GM18511 (cell line): Measurements from ENCODE around the gene RSPH3.
"Not testable (repeated sequence)": the region's sequence is repeated elsewhere in the genome, so short reads cannot be mapped to it uniquely, and the experiment has no call there.

ENCODE experiments used
- ATAC-seq: cut with Tn5 transposase; IDR thresholded peaks from one replicate; pipeline ENCODE4 v1.9.1; 2021; ENCODE audit warnings: mild to moderate bottlenecking, moderate library complexity; ENCODE audit not compliant: unreplicated experiment

The RSPH3 gene, protein sequence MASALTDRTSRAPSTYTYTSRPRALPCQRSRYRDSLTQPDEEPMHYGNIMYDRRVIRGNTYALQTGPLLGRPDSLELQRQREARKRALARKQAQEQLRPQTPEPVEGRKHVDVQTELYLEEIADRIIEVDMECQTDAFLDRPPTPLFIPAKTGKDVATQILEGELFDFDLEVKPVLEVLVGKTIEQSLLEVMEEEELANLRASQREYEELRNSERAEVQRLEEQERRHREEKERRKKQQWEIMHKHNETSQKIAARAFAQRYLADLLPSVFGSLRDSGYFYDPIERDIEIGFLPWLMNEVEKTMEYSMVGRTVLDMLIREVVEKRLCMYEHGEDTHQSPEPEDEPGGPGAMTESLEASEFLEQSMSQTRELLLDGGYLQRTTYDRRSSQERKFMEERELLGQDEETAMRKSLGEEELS

DNA sequence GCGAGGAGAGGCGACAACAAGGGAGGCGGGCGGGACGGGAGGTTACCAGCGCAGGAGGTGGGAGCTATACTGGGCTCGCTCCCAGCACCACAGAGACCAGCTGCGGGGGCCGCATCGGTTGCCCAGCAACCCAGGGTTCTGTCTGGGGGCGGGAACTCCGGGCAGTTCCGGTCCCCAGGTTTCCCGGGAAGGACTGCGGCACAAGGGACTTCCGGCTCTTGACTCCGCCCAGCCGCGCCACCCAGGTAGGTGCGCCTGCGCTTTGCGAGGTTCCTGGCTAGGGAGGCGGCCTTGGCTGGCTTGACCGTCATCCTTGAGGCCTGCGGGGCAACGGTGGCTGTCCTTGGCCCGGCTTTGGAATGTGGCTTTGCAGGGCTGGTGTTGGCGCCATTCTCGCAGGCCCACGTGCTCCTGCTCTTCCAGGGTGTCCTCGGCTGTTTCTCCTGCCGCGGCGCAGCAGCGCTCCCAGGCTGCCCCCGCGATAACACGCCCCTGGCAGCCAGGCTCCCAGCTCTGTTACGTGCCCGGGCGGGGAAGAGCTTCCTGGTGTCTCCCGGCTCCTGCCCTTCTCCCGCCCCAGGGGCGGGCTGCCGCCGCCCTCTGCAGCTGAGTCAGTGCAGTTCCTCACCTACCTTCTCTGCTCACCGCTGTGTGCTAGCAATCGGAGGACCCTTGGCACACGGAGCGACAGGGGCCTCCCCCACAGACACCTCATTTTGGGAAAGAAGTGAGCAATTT lies at the start of gene RSPH3:
RSPH3 (minus strand) TSS at position 537 of the 738 bp plus-strand sequence. CDS start 652 bp downstream, outside the sequence.
- peak; percentile 90 for ATAC-seq

DNA sequence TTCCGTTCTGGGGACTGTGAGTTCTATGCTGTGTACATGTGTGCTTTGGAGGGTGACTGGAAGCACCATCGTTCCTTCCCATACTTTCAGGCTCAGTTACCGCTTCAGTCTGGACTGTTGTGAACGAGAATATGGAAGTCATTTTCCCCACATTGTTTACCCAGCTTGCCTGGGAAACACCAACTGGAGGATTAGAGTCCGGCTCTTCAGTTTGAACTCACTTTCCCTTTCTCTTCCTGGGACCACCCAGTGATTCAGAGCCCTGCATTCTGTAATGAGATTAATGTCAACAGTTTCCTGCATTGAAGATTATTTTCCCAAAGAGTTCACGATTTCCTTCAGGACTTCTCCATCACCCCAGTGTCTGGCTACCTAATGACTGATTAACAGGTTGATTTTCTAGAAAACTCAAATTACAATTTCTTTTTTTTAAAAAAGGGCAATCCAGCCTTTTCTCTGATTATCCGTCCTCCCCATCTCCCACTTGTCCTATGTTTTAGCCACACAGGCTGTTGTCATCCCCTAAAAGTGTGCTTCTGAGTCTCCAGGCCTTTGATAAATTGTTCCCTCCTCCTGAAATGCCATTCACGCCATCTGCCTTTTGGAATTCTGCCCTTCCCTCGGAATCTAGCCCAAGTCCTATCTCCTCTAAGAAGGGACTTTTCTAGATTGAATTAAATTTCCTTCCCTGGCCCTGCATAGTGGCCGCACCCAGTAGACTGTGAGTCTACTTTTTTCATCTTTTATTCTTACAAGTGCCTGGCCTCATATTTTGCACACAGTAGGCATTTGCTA lies 48.1 kb upstream of the RSPH3 start:
- no peak for ATAC-seq

DNA sequence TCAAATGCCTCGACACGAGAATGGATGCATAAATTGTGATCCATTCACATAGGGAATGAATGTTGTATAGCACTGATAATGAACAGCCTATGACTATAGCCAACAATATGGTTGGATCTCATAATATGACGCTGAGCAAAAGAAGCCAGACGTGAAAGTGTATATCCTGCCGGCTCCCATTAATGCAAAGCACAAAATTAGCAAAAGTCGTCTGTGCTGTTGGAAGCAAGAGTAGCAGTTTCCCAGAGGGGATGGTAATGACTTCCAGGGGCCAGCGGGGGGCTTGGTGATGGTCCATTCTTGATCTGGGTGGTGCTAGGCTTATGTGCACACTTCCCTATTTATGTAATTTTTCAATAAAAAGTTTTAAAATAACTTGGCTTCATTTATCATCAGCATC lies 45.8 kb upstream of the RSPH3 start:
- ATAC-seq, result no peak

DNA sequence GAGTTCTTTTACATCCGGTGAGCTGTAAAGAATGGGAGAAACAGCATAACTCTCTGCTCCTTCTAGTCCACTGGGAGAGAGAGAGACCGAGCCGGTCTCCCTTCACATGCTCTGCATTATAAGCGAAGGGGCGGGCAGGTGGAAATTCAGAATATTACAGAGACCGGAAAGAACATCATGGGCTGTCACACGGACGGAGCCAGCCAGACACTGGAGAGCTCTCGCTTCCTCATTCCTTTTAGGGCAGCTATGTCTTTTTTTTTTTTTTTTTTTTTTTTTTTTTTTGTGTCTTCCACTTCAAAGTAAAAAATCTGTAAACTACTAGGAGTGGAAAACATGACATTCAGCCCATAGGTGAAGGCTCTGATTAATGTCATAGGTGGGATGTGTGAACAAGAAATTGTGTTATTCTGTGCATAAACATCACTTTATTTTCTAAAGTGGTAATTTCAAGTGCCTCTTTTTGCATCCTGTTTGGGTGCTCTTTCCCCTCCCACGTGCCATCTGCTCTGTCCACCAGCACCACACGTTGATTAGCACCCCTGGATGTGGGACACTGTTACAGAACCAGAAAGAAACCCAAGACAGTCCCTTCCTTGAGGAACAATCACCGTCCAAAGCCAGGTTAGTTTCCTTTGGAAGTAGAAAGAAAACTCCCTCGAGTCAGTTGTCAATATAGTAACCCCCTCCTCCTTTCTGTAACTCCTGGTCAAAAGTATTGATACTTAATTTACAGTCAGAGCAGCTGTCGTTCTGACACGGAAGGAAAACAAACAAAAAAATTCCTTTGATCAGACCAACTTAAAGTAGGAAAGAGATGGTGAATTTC lies 45.1 kb upstream of the RSPH3 start, which contains the start of gene TAGAP:
TAGAP (minus strand) TSS at position 93 of the 829 bp plus-strand sequence. CDS start 845 bp downstream, outside the sequence.
- peak; percentile 93 for ATAC-seq

DNA sequence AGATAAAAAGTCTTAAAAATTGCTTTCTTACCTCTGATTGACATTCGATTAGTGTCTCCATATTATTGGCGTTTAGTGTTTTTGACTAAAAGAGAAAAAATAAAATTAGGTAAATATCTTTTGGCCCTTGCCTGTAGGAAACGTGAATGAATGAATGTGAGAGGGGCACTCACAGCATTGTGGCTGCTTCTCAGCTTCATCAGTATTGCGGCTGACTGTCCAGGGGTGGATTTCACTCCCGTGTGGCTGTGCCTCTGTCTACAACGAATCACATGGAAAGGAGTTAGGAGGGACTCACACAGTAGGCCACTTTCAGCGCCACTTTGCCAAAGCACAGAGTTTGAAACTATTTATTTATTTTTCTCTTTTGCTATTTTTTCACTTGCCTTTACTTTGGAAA lies 43.9 kb upstream of the RSPH3 start:
- ATAC-seq, result no peak

DNA sequence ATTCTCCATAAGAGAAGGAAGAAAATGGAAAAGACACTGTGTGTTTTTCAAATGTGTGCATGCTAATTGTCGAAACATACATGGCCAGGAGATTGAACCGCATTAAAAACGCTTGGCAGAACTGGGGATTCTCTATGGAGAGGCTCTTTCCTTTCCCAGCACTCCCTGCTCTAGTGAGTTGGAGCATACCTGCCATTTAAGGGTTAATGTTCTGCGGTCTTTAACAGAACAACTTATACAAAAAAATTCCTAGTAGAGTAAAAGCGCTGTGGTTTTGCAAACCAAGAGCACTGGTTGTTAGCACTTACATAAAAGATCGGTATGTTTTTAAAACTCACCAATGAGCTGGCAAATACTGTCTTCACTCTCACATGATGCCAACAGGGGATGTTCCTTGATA lies 43.2 kb upstream of the RSPH3 start:
- ATAC-seq, result no peak

DNA sequence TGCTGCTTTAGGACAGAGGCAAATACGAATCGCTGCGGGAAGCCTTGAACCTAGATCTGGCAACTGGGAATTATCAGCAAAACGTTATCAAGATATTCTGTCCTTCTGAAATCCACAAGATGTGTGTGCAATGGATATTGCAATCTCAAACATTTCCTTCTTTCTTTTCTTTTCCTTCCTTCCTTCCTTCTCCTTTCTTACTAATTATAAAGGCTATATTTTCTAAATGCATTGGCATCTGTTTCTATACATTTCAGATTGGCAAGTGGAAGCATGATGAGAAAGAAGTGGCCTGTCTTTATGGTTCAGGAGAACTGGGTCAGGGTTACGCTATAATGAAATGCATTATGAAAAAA lies 42.8 kb upstream of the RSPH3 start:
- ATAC-seq, result no peak

DNA sequence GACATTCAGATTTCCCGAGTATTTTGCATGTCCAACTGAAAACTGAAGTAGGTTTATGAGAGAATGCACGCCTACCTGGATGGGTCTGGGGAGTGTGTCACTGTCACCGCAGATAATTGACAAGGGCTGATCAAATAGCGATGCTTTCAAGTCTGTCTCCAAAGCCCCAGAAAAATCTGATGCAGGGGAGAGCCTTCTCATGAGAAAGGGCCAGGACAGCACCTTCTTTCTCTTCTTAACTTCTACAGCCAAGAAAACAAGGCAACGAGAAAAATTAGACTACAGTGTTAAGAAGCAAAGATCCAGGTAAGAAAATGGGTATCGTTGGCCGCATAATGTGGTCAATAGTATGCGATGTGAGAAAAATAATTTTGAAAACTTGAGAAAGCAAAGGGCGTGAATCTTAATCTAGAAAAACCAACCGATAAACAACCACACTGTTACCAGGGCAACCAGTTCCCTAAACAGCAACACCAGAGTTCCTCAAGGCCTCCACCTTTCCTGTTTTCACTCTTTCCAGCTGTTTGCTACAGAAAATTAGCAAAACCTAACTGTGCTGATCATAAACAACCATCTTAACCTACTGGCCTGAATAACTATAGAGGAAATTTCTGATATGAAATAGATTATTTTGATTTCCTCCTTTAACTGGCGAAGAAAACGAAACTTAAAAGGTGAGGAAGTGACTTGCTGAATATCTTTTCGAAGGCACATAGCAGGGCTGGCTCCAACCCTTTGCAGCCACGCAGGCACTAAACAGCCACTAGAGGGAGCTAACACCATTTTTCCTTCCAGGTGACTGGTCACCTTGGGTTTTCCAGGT lies 42.2 kb upstream of the RSPH3 start:
- ATAC-seq, result peak; percentile 41

DNA sequence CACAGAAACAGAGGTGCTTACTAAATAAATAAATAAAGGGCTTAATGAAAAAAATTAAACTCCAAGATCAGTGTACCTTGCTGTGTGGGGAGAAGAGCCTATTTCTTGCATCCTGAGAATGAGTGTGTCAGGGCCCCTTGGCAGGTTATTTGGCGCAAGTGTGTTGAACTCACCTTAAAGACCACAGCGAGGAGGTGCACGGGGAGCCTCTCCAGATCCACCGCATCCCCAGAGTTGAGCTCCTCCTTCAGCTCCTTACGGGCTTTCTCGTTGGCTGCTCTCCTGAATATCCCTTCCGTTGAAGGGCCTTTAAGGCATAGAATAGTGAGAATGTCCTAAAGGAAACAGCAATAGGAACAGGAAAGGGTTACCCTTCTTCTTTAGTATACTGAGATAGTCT lies 41.2 kb upstream of the RSPH3 start:
- ATAC-seq, result no peak

DNA sequence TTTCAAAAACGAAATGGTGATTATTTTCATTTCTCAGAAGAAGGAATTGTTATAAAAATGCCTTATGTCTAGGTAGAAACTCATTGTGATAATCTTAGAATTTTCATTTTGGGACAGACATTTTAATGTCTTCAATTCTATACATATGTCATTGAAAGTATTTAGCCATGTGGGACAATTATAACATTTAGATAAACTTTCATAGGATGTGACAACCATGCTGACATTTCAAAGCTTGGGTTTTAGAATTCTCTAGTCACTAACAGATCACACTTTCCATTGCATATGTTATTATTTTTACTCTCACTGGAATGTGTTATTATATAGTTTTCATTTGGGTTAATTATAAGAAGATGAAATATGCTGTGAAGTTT lies 39.9 kb upstream of the RSPH3 start:
- no peak for ATAC-seq

DNA sequence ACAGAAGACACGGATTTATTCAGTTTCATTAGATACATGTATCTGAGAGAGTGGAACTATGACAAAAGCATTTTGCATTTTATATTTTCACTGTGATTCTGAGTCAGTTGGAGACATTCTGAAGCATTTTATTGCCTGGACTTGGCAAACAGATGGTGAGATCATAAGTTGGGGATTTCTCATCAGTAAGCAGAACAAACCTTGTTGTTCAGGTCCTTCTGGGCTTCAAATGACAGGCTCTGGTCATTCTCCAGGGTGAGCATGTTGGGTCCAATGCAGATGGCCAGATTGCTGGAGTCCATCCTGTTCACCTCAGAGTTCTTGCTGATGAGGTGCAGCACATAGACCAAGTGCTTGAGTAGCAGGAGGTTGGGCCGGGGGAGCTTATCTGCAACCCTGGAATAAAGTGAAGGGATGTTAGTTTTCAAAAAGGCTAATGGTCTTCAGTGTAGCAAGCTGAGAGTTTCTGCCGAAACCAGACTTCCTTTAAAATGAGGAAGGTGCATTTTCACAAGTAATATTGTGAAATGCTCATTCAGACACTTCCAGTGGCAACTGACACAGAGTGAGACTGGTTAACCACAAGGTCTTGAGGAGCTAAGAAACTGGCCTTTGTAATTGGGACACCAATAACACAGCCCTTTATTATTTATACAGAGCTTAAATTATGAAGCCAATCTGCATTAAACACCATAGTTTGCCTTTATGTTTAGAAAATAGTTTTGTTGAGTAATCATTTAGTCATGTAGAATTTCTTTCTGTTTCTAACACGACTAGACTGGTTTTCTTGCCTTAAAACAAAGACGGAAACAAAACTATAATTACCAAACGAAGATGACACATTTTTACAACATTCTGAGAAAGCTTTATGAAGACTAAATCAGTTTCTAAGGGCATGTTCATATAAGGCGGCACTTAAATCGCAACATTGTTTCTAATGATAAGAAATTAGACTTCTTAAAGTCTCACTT lies 39.2 kb upstream of the RSPH3 start:
- ATAC-seq, result peak; percentile 83

DNA sequence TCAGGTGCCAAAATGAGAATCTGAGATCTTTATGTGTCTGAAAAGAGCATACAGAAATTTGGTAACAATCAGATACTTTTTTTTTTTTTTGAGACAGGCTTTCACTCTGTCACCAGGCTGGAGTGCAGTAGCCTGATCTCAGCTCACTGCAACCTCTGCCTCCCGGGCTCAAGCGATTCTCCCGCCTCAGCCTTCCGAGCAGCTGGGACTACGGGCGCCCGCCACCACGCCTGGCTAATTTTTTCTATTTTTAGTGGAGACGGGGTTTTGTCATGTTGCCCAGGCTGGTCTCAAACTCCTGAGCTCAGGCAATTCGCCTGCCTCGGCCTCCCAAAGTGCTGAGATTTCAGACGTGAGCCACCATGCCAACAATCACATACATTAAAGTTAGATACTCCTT lies 38.3 kb upstream of the RSPH3 start:
- not testable (repeated sequence) for ATAC-seq

DNA sequence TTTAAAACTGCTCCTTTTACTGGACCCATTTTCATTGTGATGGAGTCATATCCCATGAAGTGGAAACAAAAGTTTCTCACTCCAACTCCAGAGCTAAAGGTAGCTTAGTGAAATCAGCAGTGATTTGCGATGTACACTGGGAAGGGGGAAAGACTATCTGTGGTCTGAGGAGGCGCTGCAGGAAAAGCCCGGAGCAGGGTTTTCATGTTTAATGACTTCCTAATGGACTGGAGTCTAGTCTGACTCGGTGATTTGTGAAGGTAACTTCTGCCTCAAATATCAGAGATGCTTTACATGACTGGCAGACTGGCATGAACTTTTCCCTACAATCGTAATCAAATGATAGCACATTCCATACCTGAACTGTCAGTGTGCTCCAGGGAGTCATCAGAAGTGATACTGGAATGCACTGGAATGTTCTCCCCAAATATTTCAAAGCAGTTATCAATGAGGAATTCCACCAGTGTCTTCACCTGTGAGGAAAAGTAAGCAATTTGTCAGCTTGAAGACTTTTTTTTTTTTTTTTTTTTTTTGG lies 37.8 kb upstream of the RSPH3 start:
- no peak for ATAC-seq

DNA sequence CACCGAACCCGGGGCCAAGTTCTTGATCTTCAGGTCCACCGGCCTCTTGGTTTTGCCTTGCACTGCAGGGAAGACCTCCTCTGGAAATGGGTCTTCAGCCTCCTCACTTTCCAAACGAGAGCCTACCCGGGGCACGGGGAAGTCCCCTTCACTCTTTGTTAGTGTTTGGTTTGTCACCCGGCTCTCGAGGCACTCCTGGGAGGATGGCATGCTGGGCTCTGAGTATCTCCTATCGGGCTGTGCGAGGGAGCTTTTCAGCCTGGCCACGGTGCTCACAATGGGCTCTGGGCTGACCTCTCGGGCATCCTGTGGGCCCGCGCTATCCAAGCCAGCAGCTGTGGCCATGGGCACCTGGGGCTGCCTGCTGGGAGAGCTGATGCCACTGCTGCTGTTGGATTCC lies 36.7 kb upstream of the RSPH3 start:
- no peak for ATAC-seq

DNA sequence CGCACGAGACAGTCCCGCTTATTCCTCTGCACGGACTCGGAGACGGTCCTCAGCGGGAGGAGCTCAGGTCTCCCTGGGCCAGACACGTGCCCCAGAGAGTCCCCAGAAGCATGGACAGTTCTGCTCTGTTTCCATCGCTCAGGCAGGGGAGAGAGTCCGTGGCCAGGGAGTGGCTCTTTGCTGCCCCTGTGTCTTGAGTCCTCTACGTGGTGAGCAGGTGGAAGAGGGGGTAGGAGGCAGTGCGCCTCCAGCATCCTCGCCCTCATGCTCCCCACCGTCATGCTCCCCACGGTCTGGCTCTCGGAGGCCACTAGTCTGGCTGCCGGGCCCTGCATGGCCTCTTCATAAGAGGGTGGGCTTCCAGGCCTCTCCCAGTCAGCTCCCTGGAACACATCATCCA lies 35.9 kb upstream of the RSPH3 start:
- ATAC-seq, result no peak

DNA sequence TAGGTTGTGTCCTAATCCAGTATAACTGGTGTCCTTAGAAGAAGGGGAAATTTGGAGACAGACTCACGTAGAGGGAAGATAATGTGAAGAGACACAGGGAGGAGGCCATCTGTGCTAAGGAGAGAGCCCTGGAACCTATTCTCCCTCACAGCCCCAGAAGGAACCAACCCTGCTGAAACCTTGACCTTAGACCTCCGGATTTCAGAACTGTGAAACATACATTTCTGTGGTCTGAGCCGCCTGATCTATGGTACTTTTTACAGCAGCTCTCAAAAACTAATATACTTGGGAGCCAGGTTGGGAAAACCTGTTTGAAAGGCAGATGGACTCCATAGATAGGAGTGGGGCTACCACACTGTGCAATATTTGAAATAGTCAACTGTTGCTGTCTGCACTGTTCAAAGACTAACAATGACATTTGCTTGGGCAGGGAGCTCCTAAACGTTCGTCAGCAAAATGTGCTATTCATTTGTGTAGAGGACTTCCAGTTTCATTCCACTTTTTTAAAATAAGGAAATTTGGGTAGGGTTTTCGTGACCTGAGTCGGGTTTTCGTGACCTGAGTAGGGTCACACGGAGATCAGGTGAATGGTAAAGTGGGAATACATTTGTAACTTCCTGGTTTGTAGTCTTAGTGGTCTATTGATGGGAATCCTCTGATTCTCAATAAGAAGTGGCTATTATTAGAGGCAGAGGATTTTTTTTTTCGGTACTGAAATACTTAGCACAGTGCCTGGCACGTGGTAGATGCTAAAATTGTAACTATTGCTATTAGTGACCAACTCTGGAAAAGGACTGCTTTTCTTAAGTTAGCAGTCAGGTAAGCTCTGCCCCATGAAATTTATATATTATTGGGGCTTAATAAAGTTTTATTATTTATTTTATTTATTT lies 33.4 kb upstream of the RSPH3 start:
- peak; percentile 75 for ATAC-seq

DNA sequence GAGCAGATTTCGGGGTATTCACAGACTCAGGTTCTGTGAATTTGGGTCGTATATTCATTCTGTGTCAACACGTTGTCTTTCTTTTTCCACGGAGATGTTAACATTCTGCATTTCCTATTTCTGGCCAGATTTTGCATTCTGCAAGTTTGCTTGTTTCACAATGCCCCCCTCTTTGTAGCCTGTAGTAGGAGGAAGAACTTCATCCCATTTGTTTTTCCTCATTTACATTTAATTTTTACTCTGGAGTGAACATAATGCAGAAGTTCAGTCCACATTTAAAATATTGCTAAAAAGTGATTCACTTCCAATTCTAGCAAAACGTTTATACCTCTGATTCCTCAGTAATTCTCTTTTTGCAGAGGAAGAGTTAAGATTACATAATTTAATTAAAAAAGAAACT lies 31.8 kb upstream of the RSPH3 start:
- ATAC-seq, result no peak
